Fibroblast of lung (primary cell): ENCODE data around the gene MSLN. TPM values are rescaled to one million over a fixed set of nuclear protein-coding genes. Genes with fewer than 3 reads are reported as not detected.
A peak's percentile ranks its signal among the peaks of the same experiment; 100 is the strongest.

ENCODE experiments used
- DNase-seq, 2 donors: peaks; one replicate each; pipeline versions ENCODE4 v3.0.0 to v3.0.0-alpha.2; 2010; ENCODE audit warnings: low read depth in 2 of 2
- H2AFZ ChIP-seq: 2 replicates; pipeline ENCODE4 v1.5.1; 2012; ENCODE audit warnings: low read length, control low read depth, inconsistent platforms
- H3K27ac ChIP-seq: 2 replicates; pipeline ENCODE4 v1.5.1; 2011; ENCODE audit warnings: low read length, control low read depth; ENCODE audit not compliant: insufficient read depth
- H3K27me3 ChIP-seq: 2 replicates; pipeline ENCODE4 v1.5.1; 2011; ENCODE audit warnings: mild to moderate bottlenecking, low read length; ENCODE audit not compliant: control insufficient read depth, insufficient read depth
- H3K36me3 ChIP-seq: 2 replicates; pipeline ENCODE4 v1.5.1; 2011; ENCODE audit warnings: low read length; ENCODE audit not compliant: control insufficient read depth, insufficient read depth
- H3K4me1 ChIP-seq: 2 replicates; pipeline ENCODE4 v1.5.1; 2011; ENCODE audit warnings: low read length; ENCODE audit not compliant: control insufficient read depth, insufficient read depth; ENCODE audit errors: extremely low read depth
- H3K4me2 ChIP-seq: 2 replicates; pipeline ENCODE4 v1.5.1; 2011; ENCODE audit warnings: low read length, control low read depth; ENCODE audit not compliant: insufficient read depth; ENCODE audit errors: extremely low read depth
- H3K4me3 ChIP-seq, 4 experiments: fragments of 200-600 bp in 1 of 4; sonication (generic) in 1 of 4; replicated peaks in 1 of 4; 2 replicates each; pipeline ENCODE4 v1.5.1; 2011 to 2016; ENCODE audit warnings: low read length in 4 of 4, low read depth in 3 of 4, mild to moderate bottlenecking in 3 of 4, control low read depth in 2 of 4, inconsistent platforms in 1 of 4, mixed read lengths in 1 of 4; ENCODE audit not compliant: insufficient read depth in 1 of 4; ENCODE audit errors: control extremely low read depth in 1 of 4
- H3K79me2 ChIP-seq: 2 replicates; pipeline ENCODE4 v1.5.1; 2012; ENCODE audit warnings: mild to moderate bottlenecking, low read length, inconsistent platforms; ENCODE audit not compliant: control insufficient read depth, insufficient read depth
- H3K9ac ChIP-seq: 2 replicates; pipeline ENCODE4 v1.5.1; 2011; ENCODE audit warnings: mild to moderate bottlenecking, low read length, control low read depth; ENCODE audit not compliant: insufficient read depth
- H3K9me3 ChIP-seq: 2 replicates; pipeline ENCODE4 v1.5.1; 2012; ENCODE audit warnings: low read depth, low read length; ENCODE audit not compliant: control insufficient read depth, insufficient read depth
- H4K20me1 ChIP-seq: 2 replicates; pipeline ENCODE4 v1.5.1; 2011; ENCODE audit warnings: low read length; ENCODE audit not compliant: control insufficient read depth, insufficient read depth; ENCODE audit errors: extremely low read depth
- CTCF ChIP-seq, 2 donors: IDR thresholded peaks in 1 of 2; conservative IDR thresholded peaks in 1 of 2; 1 replicate in 1 of 2; 2 replicates in 1 of 2; pipeline ENCODE4 v1.5.1; 2011 to 2012; ENCODE audit warnings: low read length in 2 of 2, control low read depth in 1 of 2, inconsistent platforms in 1 of 2, low read depth in 1 of 2, mild to moderate bottlenecking in 1 of 2
- EZH2 ChIP-seq: IDR thresholded peaks from 2 replicates; pipeline ENCODE4 v1.5.1; 2012; ENCODE audit warnings: low read length, control low read depth, mild to moderate bottlenecking; ENCODE audit errors: missing control alignments
- polyA plus RNA-seq, 2 donors: library from polyadenylated mRNA; depleted of rRNA in 1 of 2; stranded (reverse) in 1 of 2; unstranded in 1 of 2; fragments of >200 nt; gene quantifications; 2 replicates each; pipeline ENCODE4 v1.2.1, GENCODE V29; 2011 to 2012; ENCODE audit warnings: missing spikeins in 1 of 2
- total RNA-seq: library from RNA; depleted of rRNA; stranded (reverse); fragments of >200 nt; gene quantifications from 2 replicates; pipeline ENCODE4 v1.2.1, GENCODE V29; 2014

The MSLN gene
- total and polyA plus RNA-seq, 2 donors (not counting 1 experiment from before 2014, with no cell fraction given): not detected

- Histone ChIP-seq H4K20me1 (no peaks in the 10 kb centered on the region), H3K9me3 (no peaks in the 10 kb centered on the region), H3K27me3 (no peaks in the 10 kb centered on the region), H3K4me1 (peaks cover 11% of the 10 kb centered on the region), H3K4me3 (peak within 1 kb of the TSS; percentile 63 to 88 (median 76)), H2AFZ (peak within 1 kb of the TSS; percentile 76), H3K9ac (peak within 1 kb of the TSS; percentile 75), H3K4me2 (peak within 1 kb of the TSS; percentile 75), H3K27ac (peak within 1 kb of the TSS; percentile 74), H3K36me3 (peaks cover 2% of the 10 kb centered on the region), H3K79me2 (no peaks in the 10 kb centered on the region)
- peak; percentile 68 to 73 for DNase-seq
- TF ChIP-seq EZH2 (no peak), CTCF (conservative IDR thresholded peaks at IDR 0.05 in 1 of 2, IDR thresholded peaks at IDR 0.05 in 1 of 2; ENCODE audit: low read depth in 1 of 2, low read length in 2 of 2) (no peak)
Measured at GRCh38 chr16:720990-721764, 39.4 kb upstream of the MSLN start, which contains the start of gene ANTKMT. TSS of gene ANTKMT (plus strand) at chr16:721146. CDS start at chr16:721275, 129 bp downstream.

- H3K9me3 ChIP-seq: no peaks in the 10 kb centered on the region
- H2AFZ ChIP-seq: no peak overlapping the region
- H4K20me1 ChIP-seq: no peaks in the 10 kb centered on the region
- no peak overlapping the region for H3K27ac ChIP-seq
- H3K4me2 ChIP-seq: peak overlapping the region; percentile 75
- no peak overlapping the region for H3K9ac ChIP-seq
- no peaks in the 10 kb centered on the region for H3K27me3 ChIP-seq
- H3K4me3 ChIP-seq: peak overlapping the region in 3 of 4 experiments; percentile 71 to 88 (median 80)
- no peak for DNase-seq
- TF ChIP-seq EZH2: no peak
- no peak for TF ChIP-seq CTCF (conservative IDR thresholded peaks at IDR 0.05 in 1 of 2, IDR thresholded peaks at IDR 0.05 in 1 of 2; ENCODE audit: low read depth in 1 of 2, low read length in 2 of 2)
- no peaks in the 10 kb centered on the region for H3K79me2 ChIP-seq
- peaks cover 2% of the 10 kb centered on the region for H3K36me3 ChIP-seq
- H3K4me1 ChIP-seq: peaks cover 9% of the 10 kb centered on the region
Measured at GRCh38 chr16:721765-722540, 38.6 kb upstream of the MSLN start.
